Neural progenitor cell (in vitro differentiated cells): ENCODE results near the gene PEX6.

Source experiments
- EZH2 ChIP-seq: fragments of 200-600 bp; sonication (generic); IDR thresholded peaks from 2 replicates; pipeline ENCODE4 v1.6.1; 2017; ENCODE audit warnings: antibody characterized with exemption, mild to moderate bottlenecking, moderate library complexity
- TF ChIP-seq, protein P1 (sequence below): fragments of 200-600 bp; sonication (generic); IDR thresholded peaks from 2 replicates; pipeline ENCODE4 v1.5.1; 2017; ENCODE audit warnings: antibody characterized with exemption, mild to moderate bottlenecking

DNA sequence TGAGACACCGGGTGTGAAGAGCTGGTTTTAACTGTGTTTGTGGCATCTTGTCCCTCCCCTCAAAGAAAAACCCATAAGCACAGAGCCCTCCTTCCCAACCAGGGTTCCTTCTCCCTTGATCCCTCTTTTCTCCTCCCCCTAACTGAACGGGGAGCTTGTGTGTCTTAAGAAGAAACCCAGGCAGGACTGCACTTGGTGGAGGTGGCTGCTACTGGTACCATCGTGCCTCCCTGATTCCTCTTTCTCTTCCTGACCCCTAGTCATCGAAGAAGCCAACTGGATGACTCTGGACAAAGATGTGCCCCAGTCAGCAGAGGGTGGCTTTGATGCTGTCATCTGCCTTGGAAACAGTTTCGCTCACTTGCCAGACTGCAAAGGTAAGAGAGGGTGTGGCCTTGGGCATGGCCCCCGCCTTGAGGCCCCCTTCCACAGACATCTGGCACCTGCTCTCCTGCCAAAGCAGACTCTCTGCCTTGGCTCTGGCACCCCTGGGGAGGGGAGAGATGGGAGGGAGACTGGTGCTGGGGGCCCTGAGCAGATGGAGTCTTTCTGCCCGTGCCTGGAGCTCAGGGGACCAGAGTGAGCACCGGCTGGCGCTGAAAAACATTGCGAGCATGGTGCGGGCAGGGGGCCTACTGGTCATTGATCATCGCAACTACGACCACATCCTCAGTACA lies 16.3 kb downstream of the PEX6 start:
- TF ChIP-seq, protein P1, sequence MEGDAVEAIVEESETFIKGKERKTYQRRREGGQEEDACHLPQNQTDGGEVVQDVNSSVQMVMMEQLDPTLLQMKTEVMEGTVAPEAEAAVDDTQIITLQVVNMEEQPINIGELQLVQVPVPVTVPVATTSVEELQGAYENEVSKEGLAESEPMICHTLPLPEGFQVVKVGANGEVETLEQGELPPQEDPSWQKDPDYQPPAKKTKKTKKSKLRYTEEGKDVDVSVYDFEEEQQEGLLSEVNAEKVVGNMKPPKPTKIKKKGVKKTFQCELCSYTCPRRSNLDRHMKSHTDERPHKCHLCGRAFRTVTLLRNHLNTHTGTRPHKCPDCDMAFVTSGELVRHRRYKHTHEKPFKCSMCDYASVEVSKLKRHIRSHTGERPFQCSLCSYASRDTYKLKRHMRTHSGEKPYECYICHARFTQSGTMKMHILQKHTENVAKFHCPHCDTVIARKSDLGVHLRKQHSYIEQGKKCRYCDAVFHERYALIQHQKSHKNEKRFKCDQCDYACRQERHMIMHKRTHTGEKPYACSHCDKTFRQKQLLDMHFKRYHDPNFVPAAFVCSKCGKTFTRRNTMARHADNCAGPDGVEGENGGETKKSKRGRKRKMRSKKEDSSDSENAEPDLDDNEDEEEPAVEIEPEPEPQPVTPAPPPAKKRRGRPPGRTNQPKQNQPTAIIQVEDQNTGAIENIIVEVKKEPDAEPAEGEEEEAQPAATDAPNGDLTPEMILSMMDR, result no peak
- no peak for TF ChIP-seq EZH2
